GM23338 (cell line): ENCODE measurements around the gene RNF114. TPM values are rescaled to one million over a fixed set of nuclear protein-coding genes. Genes with fewer than 3 reads are reported as not detected.

Experiments
- ATAC-seq: fragments of 200-7000 bp; cut with Tn5 transposase; 3 replicates; pipeline ENCODE4 v1.9.1; 2020
- DNase-seq: peaks from one replicate; pipeline ENCODE4 v3.0.0-alpha.2; 2015; ENCODE audit warnings: low spot score
- H2AFZ ChIP-seq: fragments of 200-600 bp; sonication (generic); 2 replicates; pipeline ENCODE4 v1.8.0; 2016; ENCODE audit warnings: antibody characterized with exemption, mild to moderate bottlenecking, moderate library complexity
- H3F3A ChIP-seq: fragments of 200-600 bp; sonication (generic); replicated peaks from 2 replicates; pipeline ENCODE4 v1.8.0; 2017; ENCODE audit warnings: antibody characterized with exemption, mixed run types, low read depth
- H3K27ac ChIP-seq: fragments of 200-600 bp; sonication (generic); 2 replicates; pipeline ENCODE4 v1.6.1; 2016; ENCODE audit warnings: low read depth
- H3K27me3 ChIP-seq: fragments of 200-600 bp; sonication (generic); 2 replicates; pipeline ENCODE4 v1.8.0; 2016; ENCODE audit warnings: mild to moderate bottlenecking, mixed run types, moderate library complexity; ENCODE audit not compliant: insufficient read depth
- H3K36me3 ChIP-seq: fragments of 200-600 bp; sonication (generic); 2 replicates; pipeline ENCODE4 v1.8.0; 2016; ENCODE audit warnings: mild to moderate bottlenecking; ENCODE audit not compliant: insufficient read depth
- H3K4me1 ChIP-seq: fragments of 200-600 bp; sonication (generic); 2 replicates; pipeline ENCODE4 v1.8.0; 2016; ENCODE audit warnings: mild to moderate bottlenecking, moderate library complexity; ENCODE audit not compliant: insufficient read depth
- H3K4me2 ChIP-seq: fragments of 200-600 bp; sonication (generic); 2 replicates; pipeline ENCODE4 v1.7.1; 2017; ENCODE audit warnings: mixed run types
- H3K4me3 ChIP-seq: fragments of 200-600 bp; sonication (generic); 2 replicates; pipeline ENCODE4 v1.6.1; 2016; ENCODE audit warnings: mixed run types
- H3K79me2 ChIP-seq: fragments of 200-600 bp; sonication (generic); replicated peaks from 2 replicates; pipeline ENCODE4 v1.8.0; 2017; ENCODE audit warnings: mild to moderate bottlenecking; ENCODE audit not compliant: insufficient read depth
- H3K9me2 ChIP-seq: fragments of 200-600 bp; sonication (generic); 2 replicates; pipeline ENCODE4 v1.8.0; 2017; ENCODE audit not compliant: insufficient read depth
- H4K20me1 ChIP-seq: fragments of 200-600 bp; sonication (generic); replicated peaks from 2 replicates; pipeline ENCODE4 v1.8.0; 2017; ENCODE audit warnings: mild to moderate bottlenecking; ENCODE audit not compliant: insufficient read depth
- H3K27ac Mint-ChIP-seq: 2 replicates; pipeline ENCODE4 v1.8.0; 2020; ENCODE audit warnings: inconsistent platforms, mild to moderate bottlenecking, moderate library complexity, mixed read lengths
- H3K27me3 Mint-ChIP-seq: 3 replicates; pipeline ENCODE4 v1.8.0; 2022; ENCODE audit warnings: low read depth, mild to moderate bottlenecking, moderate library complexity, mixed read lengths, inconsistent platforms; ENCODE audit not compliant: insufficient read depth, poor library complexity
- H3K36me3 Mint-ChIP-seq: 3 replicates; pipeline ENCODE4 v1.8.0; 2021; ENCODE audit warnings: low read depth, mild to moderate bottlenecking, inconsistent platforms, moderate library complexity, mixed read lengths
- H3K4me1 Mint-ChIP-seq: 3 replicates; pipeline ENCODE4 v1.8.0; 2020; ENCODE audit warnings: mild to moderate bottlenecking, inconsistent platforms, mixed read lengths
- H3K4me3 Mint-ChIP-seq: 3 replicates; pipeline ENCODE4 v1.8.0; 2021; ENCODE audit warnings: moderate library complexity, mild to moderate bottlenecking, inconsistent platforms, mixed read lengths
- H3K9me3 Mint-ChIP-seq: 3 replicates; pipeline ENCODE4 v1.8.0; 2020; ENCODE audit warnings: moderate library complexity, mild to moderate bottlenecking, inconsistent platforms, mixed read lengths
- CREB1 ChIP-seq: fragments of 250-450 bp; sonication (Bioruptor Pico); IDR thresholded peaks from 2 replicates; pipeline ENCODE4 v1.5.0; 2020; ENCODE audit warnings: low read depth, mild to moderate bottlenecking, moderate library complexity
- CTCF ChIP-seq, 2 experiments: fragments of 200-600 bp in 1 of 2; sonication (generic) in 1 of 2; conservative IDR thresholded peaks; 2 replicates each; pipeline versions ENCODE4 v1.5.1 to v1.6.1; 2016 to 2017; ENCODE audit warnings: antibody characterized with exemption in 2 of 2, low read depth in 2 of 2, mild to moderate bottlenecking in 2 of 2, moderate library complexity in 1 of 2
- ETS1 ChIP-seq: IDR thresholded peaks from 2 replicates; pipeline ENCODE4 v1.6.1; 2016; ENCODE audit warnings: antibody characterized with exemption
- EZH2 ChIP-seq: fragments of 200-600 bp; sonication (generic); IDR thresholded peaks from one replicate; pipeline ENCODE4 v1.8.0; 2017; ENCODE audit warnings: antibody characterized with exemption, mild to moderate bottlenecking, low read depth; ENCODE audit not compliant: unreplicated experiment
- EZH2phosphoT487 ChIP-seq: fragments of 200-600 bp; sonication (generic); IDR thresholded peaks from one replicate; pipeline ENCODE4 v1.8.1; 2018; ENCODE audit warnings: antibody characterized with exemption; ENCODE audit not compliant: unreplicated experiment
- JUNB ChIP-seq: IDR thresholded peaks from one replicate; pipeline ENCODE4 v1.6.1; 2016; ENCODE audit warnings: antibody characterized with exemption; ENCODE audit not compliant: unreplicated experiment
- NANOG ChIP-seq: IDR thresholded peaks from 2 replicates; pipeline ENCODE4 v1.6.1; 2016; ENCODE audit warnings: antibody characterized with exemption, borderline replicate concordance
- POLR2AphosphoS5 ChIP-seq: IDR thresholded peaks from 2 replicates; pipeline ENCODE4 v1.6.1; 2016; ENCODE audit warnings: antibody characterized with exemption, low read depth
- STAT1 ChIP-seq: IDR thresholded peaks from one replicate; pipeline ENCODE4 v1.6.1; 2016; ENCODE audit warnings: antibody characterized with exemption; ENCODE audit not compliant: unreplicated experiment
- ZNF114 ChIP-seq: fragments of 250-450 bp; sonication (Bioruptor Pico); IDR thresholded peaks from 2 replicates; pipeline ENCODE4 v1.5.0; 2020; ENCODE audit warnings: mild to moderate bottlenecking, moderate library complexity
- ZNF331 ChIP-seq: fragments of 250-450 bp; sonication (Bioruptor Pico); IDR thresholded peaks from 2 replicates; pipeline ENCODE4 v1.5.0; 2020; ENCODE audit warnings: low read depth, mild to moderate bottlenecking, moderate library complexity
- ZNF462 ChIP-seq: fragments of 250-450 bp; sonication (Bioruptor Pico); IDR thresholded peaks from 2 replicates; pipeline ENCODE4 v1.5.0; 2020; ENCODE audit warnings: mild to moderate bottlenecking, moderate library complexity
- polyA plus RNA-seq: library from polyadenylated mRNA; unstranded; fragments of >200 nt; fragmentation: Nextera tagmentation; extraction: Ambion mirVana; gene quantifications from 2 replicates; pipeline ENCODE4 v1.2.1, GENCODE V29; 2016
- total RNA-seq: library from RNA; depleted of rRNA; stranded (reverse); fragments of >200 nt; shearing (Covaris generic); gene quantifications from 2 replicates; pipeline ENCODE4 v1.2.3, GENCODE V29; 2014
- TF ChIP-seq, protein P1 (sequence below): IDR thresholded peaks from one replicate; pipeline ENCODE4 v1.6.1; 2018; ENCODE audit warnings: antibody characterized with exemption; ENCODE audit not compliant: unreplicated experiment

RNF114 gene
- total and polyA plus RNA-seq, 2 experiments from 2014 or later = 155 to 279 TPM

GRCh38 chr20:49973981-49974380 is 37.8 kb downstream of the RNF114 start:
- H2AFZ ChIP-seq = no peak overlapping the region
- no peak overlapping the region for H3K27ac Mint-ChIP-seq
- no peak overlapping the region for H3K4me2 ChIP-seq
- no peaks in the 10 kb centered on the region; the same call in 1 of the 2 replicates for H3K4me1 ChIP-seq
- H4K20me1 ChIP-seq = no peaks in the 10 kb centered on the region
- DNase-seq (no peak), ATAC-seq (no peak)
- H3K27ac ChIP-seq = no peak overlapping the region
- H3F3A ChIP-seq = no peaks in the 10 kb centered on the region
- no peaks in the 10 kb centered on the region for H3K79me2 ChIP-seq
- no peak overlapping the region for H3K4me3 ChIP-seq
- no peaks in the 10 kb centered on the region for H3K36me3 ChIP-seq
- H3K36me3 Mint-ChIP-seq = no peaks in the 10 kb centered on the region
- no peak overlapping the region for H3K4me3 Mint-ChIP-seq
- H3K27me3 ChIP-seq = no peaks in the 10 kb centered on the region
- H3K4me1 Mint-ChIP-seq = peaks cover 7% of the 10 kb centered on the region; the same call in 2 of the 3 replicates
- H3K9me2 ChIP-seq = no peaks in the 10 kb centered on the region
- no peak for TF ChIP-seq ZNF462 (CRISPR knock-in tag)
- TF ChIP-seq CTCF (conservative IDR thresholded peaks at IDR 0.05; ENCODE audit: low read depth in 2 of 2) = no peak
- TF ChIP-seq NANOG = no peak
- no peak for TF ChIP-seq ZNF114 (CRISPR knock-in tag)
- no peak for TF ChIP-seq JUNB
- TF ChIP-seq CREB1 = no peak
- TF ChIP-seq EZH2 = no peak
- no peak for TF ChIP-seq ETS1
- TF ChIP-seq, protein P1, sequence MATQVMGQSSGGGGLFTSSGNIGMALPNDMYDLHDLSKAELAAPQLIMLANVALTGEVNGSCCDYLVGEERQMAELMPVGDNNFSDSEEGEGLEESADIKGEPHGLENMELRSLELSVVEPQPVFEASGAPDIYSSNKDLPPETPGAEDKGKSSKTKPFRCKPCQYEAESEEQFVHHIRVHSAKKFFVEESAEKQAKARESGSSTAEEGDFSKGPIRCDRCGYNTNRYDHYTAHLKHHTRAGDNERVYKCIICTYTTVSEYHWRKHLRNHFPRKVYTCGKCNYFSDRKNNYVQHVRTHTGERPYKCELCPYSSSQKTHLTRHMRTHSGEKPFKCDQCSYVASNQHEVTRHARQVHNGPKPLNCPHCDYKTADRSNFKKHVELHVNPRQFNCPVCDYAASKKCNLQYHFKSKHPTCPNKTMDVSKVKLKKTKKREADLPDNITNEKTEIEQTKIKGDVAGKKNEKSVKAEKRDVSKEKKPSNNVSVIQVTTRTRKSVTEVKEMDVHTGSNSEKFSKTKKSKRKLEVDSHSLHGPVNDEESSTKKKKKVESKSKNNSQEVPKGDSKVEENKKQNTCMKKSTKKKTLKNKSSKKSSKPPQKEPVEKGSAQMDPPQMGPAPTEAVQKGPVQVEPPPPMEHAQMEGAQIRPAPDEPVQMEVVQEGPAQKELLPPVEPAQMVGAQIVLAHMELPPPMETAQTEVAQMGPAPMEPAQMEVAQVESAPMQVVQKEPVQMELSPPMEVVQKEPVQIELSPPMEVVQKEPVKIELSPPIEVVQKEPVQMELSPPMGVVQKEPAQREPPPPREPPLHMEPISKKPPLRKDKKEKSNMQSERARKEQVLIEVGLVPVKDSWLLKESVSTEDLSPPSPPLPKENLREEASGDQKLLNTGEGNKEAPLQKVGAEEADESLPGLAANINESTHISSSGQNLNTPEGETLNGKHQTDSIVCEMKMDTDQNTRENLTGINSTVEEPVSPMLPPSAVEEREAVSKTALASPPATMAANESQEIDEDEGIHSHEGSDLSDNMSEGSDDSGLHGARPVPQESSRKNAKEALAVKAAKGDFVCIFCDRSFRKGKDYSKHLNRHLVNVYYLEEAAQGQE = no peak
- no peak for TF ChIP-seq POLR2AphosphoS5
- TF ChIP-seq EZH2phosphoT487 = no peak
- TF ChIP-seq STAT1 = no peak
- TF ChIP-seq ZNF331 = no peak
- no peaks in the 10 kb centered on the region for H3K9me3 Mint-ChIP-seq
- H3K27me3 Mint-ChIP-seq = peaks cover 5% of the 10 kb centered on the region
